Kidney epithelial cell (primary cell): ENCODE results near the gene KMT2C. TPM values are rescaled to one million over a fixed set of nuclear protein-coding genes. Genes with fewer than 3 reads are reported as not detected.

Source experiments
- DNase-seq: peaks from one replicate; pipeline ENCODE4 v3.0.0-alpha.2; 2010; ENCODE audit warnings: low read depth
- H3K27me3 ChIP-seq: 2 replicates; pipeline ENCODE4 v1.6.0; 2011; ENCODE audit warnings: low read length; ENCODE audit not compliant: control insufficient read depth, insufficient read depth
- H3K36me3 ChIP-seq: 2 replicates; pipeline ENCODE4 v1.5.1; 2011; ENCODE audit warnings: low read length; ENCODE audit not compliant: control insufficient read depth, insufficient read depth
- H3K4me3 ChIP-seq: 2 replicates; pipeline ENCODE4 v1.5.1; 2011; ENCODE audit warnings: low read depth, mild to moderate bottlenecking, control low read depth, low read length
- CTCF ChIP-seq: IDR thresholded peaks from 2 replicates; pipeline ENCODE4 v1.5.1; 2011; ENCODE audit warnings: mild to moderate bottlenecking, moderate library complexity, low read length, control low read depth, inconsistent platforms; ENCODE audit not compliant: insufficient read depth, poor library complexity, severe bottlenecking
- total RNA-seq: library from RNA; depleted of rRNA; stranded (reverse); fragments of >200 nt; gene quantifications from 2 replicates; pipeline ENCODE4 v1.2.3, GENCODE V29; 2015

Gene KMT2C
- total RNA-seq, 1 donor from 2014 or later, result 29.0 TPM

- no peak overlapping the region for H3K4me3 ChIP-seq
- H3K27me3 ChIP-seq, result no peaks in the 10 kb centered on the region
- no peaks in the 10 kb centered on the region for H3K36me3 ChIP-seq
- no peak for DNase-seq
- no peak for TF ChIP-seq CTCF
Measured at GRCh38 chr7:152367170-152367569, 68.6 kb downstream of the KMT2C start.

- H3K36me3 ChIP-seq, result no peaks in the 10 kb centered on the region
- no peaks in the 10 kb centered on the region for H3K27me3 ChIP-seq
- H3K4me3 ChIP-seq, result no peak overlapping the region
- DNase-seq, result no peak
- no peak for TF ChIP-seq CTCF
Measured at GRCh38 chr7:152366662-152367061, 69.1 kb downstream of the KMT2C start.

- TF ChIP-seq CTCF, result no peak
- no peak for DNase-seq
- H3K4me3 ChIP-seq, result no peak overlapping the region
- H3K36me3 ChIP-seq, result no peaks in the 10 kb centered on the region
- no peaks in the 10 kb centered on the region for H3K27me3 ChIP-seq
Measured at GRCh38 chr7:152365982-152366603, 69.7 kb downstream of the KMT2C start.

DNA sequence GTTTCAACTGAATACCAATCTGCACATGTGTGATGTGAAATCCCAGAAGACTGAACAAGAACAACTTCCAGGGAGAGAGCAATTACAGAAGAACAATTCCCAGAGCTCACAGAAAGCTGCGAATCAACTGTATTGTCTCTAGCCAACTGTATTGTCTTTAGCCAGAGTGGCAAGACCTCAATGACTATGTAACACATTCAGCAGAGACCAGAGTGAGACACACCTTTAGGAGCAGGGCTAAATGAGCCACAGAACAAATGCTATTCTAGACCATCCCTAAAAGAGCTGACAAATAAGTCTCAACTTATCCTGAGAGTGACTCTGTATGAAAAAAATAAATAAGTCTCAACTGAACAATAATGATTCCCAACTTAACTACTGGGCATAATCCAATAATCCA is 72.0 kb downstream of the KMT2C start:
- Histone ChIP-seq H3K27me3 (no peaks in the 10 kb centered on the region), H3K36me3 (no peaks in the 10 kb centered on the region), H3K4me3 (no peak overlapping the region)
- no peak for DNase-seq
- no peak for TF ChIP-seq CTCF

DNA sequence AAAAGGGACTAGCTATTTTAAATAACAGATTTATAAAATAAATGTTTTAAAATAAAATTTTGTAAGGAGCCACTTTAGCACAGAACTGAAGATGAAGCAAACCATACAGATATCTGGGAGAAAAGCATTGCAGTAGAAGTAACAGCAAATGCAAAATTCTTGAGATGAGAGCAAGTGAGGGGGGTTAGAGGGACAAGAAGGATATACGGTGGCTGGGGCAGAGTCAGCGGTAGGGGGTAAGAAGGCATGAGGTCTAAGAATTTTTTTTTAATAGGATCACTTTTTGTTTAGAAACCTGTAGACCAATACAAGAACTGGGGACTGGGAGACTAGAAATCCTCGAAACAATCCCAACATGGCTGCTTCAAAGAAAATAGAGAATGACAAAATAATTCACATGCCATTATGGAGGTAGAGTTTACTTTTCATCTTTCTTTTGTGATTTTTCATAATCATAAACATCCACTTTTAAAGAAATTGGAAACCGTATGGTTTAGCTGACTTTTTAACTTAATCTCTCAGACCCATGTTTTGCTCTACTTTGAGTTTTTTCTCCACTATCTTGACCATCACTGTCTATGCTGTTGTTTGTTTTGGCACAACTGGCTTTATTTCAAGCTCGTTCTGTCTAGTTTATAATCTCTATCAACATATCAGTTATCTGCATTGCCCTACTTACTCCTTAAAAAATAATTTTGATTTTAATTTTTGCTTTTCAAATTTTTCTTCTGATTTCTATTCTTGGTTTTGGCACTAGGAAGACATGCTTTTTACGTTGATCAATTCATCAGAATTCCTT is 73.5 kb downstream of the KMT2C start:
- TF ChIP-seq CTCF, result no peak
- H3K4me3 ChIP-seq, result no peak overlapping the region
- no peaks in the 10 kb centered on the region for H3K27me3 ChIP-seq
- H3K36me3 ChIP-seq, result no peaks in the 10 kb centered on the region
- no peak for DNase-seq
